H1 (cell line): Measurements from ENCODE around the gene ALLC. TPM values are rescaled to one million over a fixed set of nuclear protein-coding genes. Genes with fewer than 3 reads are reported as not detected.

Source experiments
- CTCF ChIA-PET: fragments of 300-600 bp; sonication (Branson Sonifier 250); formaldehyde crosslinking; loops from one replicate; lab custom pipeline; 2021; ENCODE audit not compliant: partially characterized antibody; lab: Charles Lee
- POLR2A ChIA-PET: fragments of 300-600 bp; sonication (Branson Sonifier 250); formaldehyde crosslinking; loops from one replicate; lab custom pipeline; 2021; ENCODE audit warnings: inconsistent platforms; ENCODE audit not compliant: partially characterized antibody; lab: Charles Lee
- DNase-seq, 2 experiments: peaks; one replicate each; pipeline versions ENCODE4 v3.0.0 to v3.0.0-alpha.2; 2010 to 2022; ENCODE audit warnings: low spot score in 2 of 2, low read depth in 1 of 2, mixed read lengths in 1 of 2
- FAIRE-seq: peaks from 2 replicates; lab custom pipeline; 2011; peaks lifted over from hg19 to GRCh38; lab: Jason Lieb, UNC
- H2AFZ ChIP-seq: 2 replicates; pipeline ENCODE4 v1.8.1; 2012; ENCODE audit warnings: low read length, inconsistent platforms
- H2AK5ac ChIP-seq: 2 replicates; pipeline ENCODE4 v1.6.1; 2013; ENCODE audit warnings: low read depth, low read length
- H2BK120ac ChIP-seq: replicated peaks from 2 replicates; pipeline ENCODE3; 2013; ENCODE audit warnings: low read depth, low read length, inconsistent platforms
- H2BK12ac ChIP-seq: 2 replicates; pipeline ENCODE4 v1.6.1; 2013; ENCODE audit warnings: low read depth, low read length
- H2BK15ac ChIP-seq: 2 replicates; pipeline ENCODE4 v1.6.1; 2013; ENCODE audit warnings: low read length
- H2BK20ac ChIP-seq: 2 replicates; pipeline ENCODE4 v1.6.1; 2013; ENCODE audit warnings: low read length
- H2BK5ac ChIP-seq: 2 replicates; pipeline ENCODE4 v1.6.1; 2013; ENCODE audit warnings: low read depth, low read length
- H3K14ac ChIP-seq: 2 replicates; pipeline ENCODE4 v1.6.1; 2013; ENCODE audit warnings: inconsistent platforms; ENCODE audit not compliant: insufficient read length
- H3K18ac ChIP-seq: 2 replicates; pipeline ENCODE4 v1.6.1; 2013; ENCODE audit warnings: low read length; ENCODE audit errors: extremely low read depth
- H3K23ac ChIP-seq: 2 replicates; pipeline ENCODE4 v1.6.1; 2013; ENCODE audit warnings: inconsistent platforms; ENCODE audit not compliant: insufficient read length
- H3K23me2 ChIP-seq: 2 replicates; pipeline ENCODE4 v1.6.1; 2013; ENCODE audit warnings: low read depth, low read length
- H3K27ac ChIP-seq: 2 replicates; pipeline ENCODE4 v1.6.1; 2011; ENCODE audit warnings: low read depth, low read length, inconsistent platforms
- H3K27me3 ChIP-seq, 4 experiments: replicated peaks in 1 of 4; 1 replicate in 1 of 4; 2 replicates in 3 of 4; pipeline versions ENCODE4 v1.6.1 to v1.8.1; 2011 to 2013; ENCODE audit warnings: low read length in 3 of 4, mild to moderate bottlenecking in 3 of 4, inconsistent platforms in 2 of 4, mixed read lengths in 2 of 4, moderate library complexity in 1 of 4; ENCODE audit not compliant: control insufficient read depth in 3 of 4, insufficient read depth in 3 of 4; ENCODE audit errors: extremely low read depth in 1 of 4
- H3K36me3 ChIP-seq, 4 experiments: 2 replicates each; pipeline versions ENCODE4 v1.6.1 to v1.8.1; 2011 to 2013; ENCODE audit warnings: mild to moderate bottlenecking in 4 of 4, low read length in 3 of 4, moderate library complexity in 2 of 4, control low read depth in 1 of 4, inconsistent platforms in 1 of 4; ENCODE audit not compliant: insufficient read depth in 4 of 4, control insufficient read depth in 2 of 4
- H3K4ac ChIP-seq: replicated peaks from 2 replicates; pipeline ENCODE3; 2013; ENCODE audit warnings: low read length, low read depth, mixed read lengths, inconsistent platforms; ENCODE audit not compliant: insufficient read length
- H3K4me1 ChIP-seq, 4 experiments: replicated peaks in 1 of 4; 1 replicate in 1 of 4; 2 replicates in 3 of 4; pipeline versions ENCODE4 v1.6.1 to v1.8.1; 2011 to 2013; ENCODE audit warnings: low read length in 3 of 4, inconsistent platforms in 2 of 4, mixed read lengths in 1 of 4; ENCODE audit not compliant: insufficient read depth in 4 of 4, control insufficient read depth in 3 of 4
- H3K4me2 ChIP-seq, 2 experiments: 2 replicates each; pipeline versions ENCODE4 v1.6.1 to v1.8.1; 2011 to 2013; ENCODE audit warnings: low read depth in 2 of 2, low read length in 2 of 2, control low read depth in 1 of 2, inconsistent platforms in 1 of 2, mild to moderate bottlenecking in 1 of 2; ENCODE audit not compliant: insufficient read depth in 1 of 2
- H3K4me3 ChIP-seq, 4 experiments: fragments of 200-600, 300-600 bp in 1 of 4; sonication (generic), shearing (Covaris generic), sonication (Bioruptor Twin) in 1 of 4; 2 replicates each; pipeline versions ENCODE4 v1.5.1 to v1.8.1; 2011 to 2016; ENCODE audit warnings: low read length in 4 of 4, low read depth in 3 of 4, control low read depth in 2 of 4, inconsistent platforms in 2 of 4, mild to moderate bottlenecking in 2 of 4, mixed read lengths in 1 of 4, moderate library complexity in 1 of 4; ENCODE audit not compliant: insufficient read depth in 2 of 4; ENCODE audit errors: extremely low read depth in 1 of 4
- H3K56ac ChIP-seq: replicated peaks from 2 replicates; pipeline ENCODE3; 2013; ENCODE audit warnings: low read depth, mild to moderate bottlenecking, mixed read lengths, low read length, inconsistent platforms; ENCODE audit not compliant: insufficient read length
- H3K79me1 ChIP-seq: 2 replicates; pipeline ENCODE4 v1.6.1; 2013; ENCODE audit warnings: low read depth, low read length, control low read depth
- H3K79me2 ChIP-seq, 2 experiments: 2 replicates each; pipeline versions ENCODE4 v1.6.1 to v1.8.1; 2012 to 2013; ENCODE audit warnings: low read length in 2 of 2, mild to moderate bottlenecking in 2 of 2, inconsistent platforms in 1 of 2; ENCODE audit not compliant: insufficient read depth in 2 of 2, control insufficient read depth in 1 of 2
- H3K9ac ChIP-seq, 4 experiments: replicated peaks in 1 of 4; 1 replicate in 1 of 4; 2 replicates in 3 of 4; pipeline versions ENCODE4 v1.6.1 to v1.8.1; 2011 to 2013; ENCODE audit warnings: low read depth in 3 of 4, low read length in 3 of 4, control low read depth in 2 of 4, mild to moderate bottlenecking in 2 of 4, moderate library complexity in 2 of 4, inconsistent platforms in 1 of 4; ENCODE audit errors: extremely low read depth in 1 of 4
- H3K9me3 ChIP-seq, 2 experiments: 2 replicates each; pipeline versions ENCODE4 v1.6.1 to v1.8.1; 2012 to 2013; ENCODE audit warnings: mild to moderate bottlenecking in 2 of 2, moderate library complexity in 2 of 2, control low read depth in 1 of 2, inconsistent platforms in 1 of 2, low read depth in 1 of 2, low read length in 1 of 2, mixed read lengths in 1 of 2; ENCODE audit not compliant: insufficient read depth in 2 of 2
- H4K20me1 ChIP-seq, 2 experiments: replicated peaks in 1 of 2; 2 replicates each; pipeline versions ENCODE3 to v1.8.1; 2011 to 2013; ENCODE audit warnings: inconsistent platforms in 2 of 2, low read length in 2 of 2, mild to moderate bottlenecking in 1 of 2; ENCODE audit not compliant: insufficient read depth in 2 of 2, control insufficient read depth in 1 of 2
- H4K5ac ChIP-seq: 2 replicates; pipeline ENCODE4 v1.6.1; 2013; ENCODE audit warnings: low read length, low read depth, mixed read lengths, inconsistent platforms; ENCODE audit not compliant: insufficient read length
- H4K8ac ChIP-seq: 2 replicates; pipeline ENCODE4 v1.8.0; 2013; ENCODE audit warnings: mild to moderate bottlenecking, moderate library complexity, low read length, inconsistent platforms; ENCODE audit not compliant: insufficient read depth; ENCODE audit errors: extremely low read depth
- H4K91ac ChIP-seq: replicated peaks from 2 replicates; pipeline ENCODE3; 2013; ENCODE audit warnings: low read length, mixed read lengths, inconsistent platforms; ENCODE audit not compliant: insufficient read length
- HDAC6 ChIP-seq: IDR thresholded peaks from one replicate; pipeline ENCODE4 v1.7.1; 2012; ENCODE audit warnings: low read depth, mild to moderate bottlenecking, inconsistent platforms, low read length, moderate library complexity
- MAFK ChIP-seq: IDR thresholded peaks from 2 replicates; pipeline ENCODE4 v1.6.1; 2012; ENCODE audit warnings: low read depth, mild to moderate bottlenecking, improper control_type of control experiment, low read length
- TAF1 ChIP-seq: IDR thresholded peaks from 2 replicates; pipeline ENCODE4 v1.6.1; 2011; ENCODE audit warnings: mild to moderate bottlenecking, low read depth, low read length
- TAF7 ChIP-seq: optimal IDR thresholded peaks from 2 replicates; pipeline ENCODE3; 2011; ENCODE audit warnings: low read depth, mild to moderate bottlenecking, inconsistent platforms, low read length, moderate library complexity, borderline replicate concordance
- WGBS, 2 experiments: shearing (Covaris generic) in 1 of 2; methylation state at CpG; one replicate each; pipeline versions ENCODE4 v1.1.6 to v1.1.7; 2013 to 2015; ENCODE audit warnings: low lambda C conversion rate in 2 of 2, mixed read lengths in 2 of 2, inconsistent platforms in 1 of 2, low coverage in 1 of 2, missing lambda C conversion rate in 1 of 2; ENCODE audit not compliant: insufficient replicate concordance in 2 of 2, insufficient coverage in 1 of 2, insufficient read length in 1 of 2; ENCODE audit errors: extremely low coverage in 1 of 2, missing lambda C conversion rate in 1 of 2; 5-methylcytosine and 5-hydroxymethylcytosine counted together
- polyA plus RNA-seq, 7 experiments: library from polyadenylated mRNA; depleted of rRNA in 3 of 7; stranded (reverse) in 5 of 7; unstranded in 2 of 7; fragments of >200 nt in 5 of 7; fragments of 200-250 nt in 2 of 7; gene quantifications; 1 replicate in 5 of 7; 2 replicates in 1 of 7; 4 replicates in 1 of 7; pipeline versions ENCODE4 v1.2.1 to v1.2.3, GENCODE V29; 2011 to 2013; ENCODE audit warnings: missing spikeins in 2 of 7, mixed read lengths in 2 of 7
- total RNA-seq: library from RNA; stranded (reverse); fragmentation: NEBNext Ultra II Directional; extraction: Animal tissue kit (Norgen Biotek cat#: 25700); gene quantifications from 2 replicates; pipeline ENCODE4 v1.2.1, GENCODE V29; 2021

Gene ALLC
- total and polyA plus RNA-seq, 2 of the 8 experiments (the other 6 are each of a cell fraction or from before 2014, with no cell fraction given) = not detected

- H2BK20ac ChIP-seq = no peak overlapping the region
- H3K79me1 ChIP-seq = no peaks in the 10 kb centered on the region; the same call in 1 of the 2 replicates
- H3K23me2 ChIP-seq = peaks cover 7% of the 10 kb centered on the region; the same call in 1 of the 2 replicates
- H3K4me3 ChIP-seq = no peak overlapping the region
- H3K79me2 ChIP-seq = no peaks in the 10 kb centered on the region
- H3K4ac ChIP-seq = no peak overlapping the region
- H4K91ac ChIP-seq = peak overlapping the region; percentile 66
- H2AK5ac ChIP-seq = no peak overlapping the region
- H3K4me1 ChIP-seq = peaks cover 0 to 14% (median 8%) of the 10 kb centered on the region in 4 experiments; a peak in 6 of 7 replicates
- H3K56ac ChIP-seq = no peak overlapping the region
- ChIA-PET CTCF (no interaction called here), POLR2A (no interaction called here)
- no peak overlapping the region for H2BK12ac ChIP-seq
- no peaks in the 10 kb centered on the region for H3K9me3 ChIP-seq
- H3K4me2 ChIP-seq = no peak overlapping the region
- no peak overlapping the region for H2BK120ac ChIP-seq
- H2BK5ac ChIP-seq = no peak overlapping the region
- DNase-seq (no peak), FAIRE-seq (no peak)
- H4K20me1 ChIP-seq = no peaks in the 10 kb centered on the region
- WGBS, 2 experiments = 90% methylated on average over 14 of the region's 14 CpGs; no CpG with 5 or more reads in 1 of the 2 experiments
- H3K14ac ChIP-seq = no peak overlapping the region
- H3K9ac ChIP-seq = no peak overlapping the region
- TF ChIP-seq TAF1 (no peak), TAF7 (no peak), HDAC6 (no peak), MAFK (no peak)
- H4K8ac ChIP-seq = peak overlapping the region; percentile 37; the same call in 1 of the 2 replicates
- H3K36me3 ChIP-seq = no peaks in the 10 kb centered on the region
- H3K18ac ChIP-seq = no peak overlapping the region
- H3K23ac ChIP-seq = no peak overlapping the region
- no peak overlapping the region for H3K27ac ChIP-seq
- no peak overlapping the region for H2AFZ ChIP-seq
- H4K5ac ChIP-seq = no peak overlapping the region
- H3K27me3 ChIP-seq = no peaks in the 10 kb centered on the region
- H2BK15ac ChIP-seq = no peak overlapping the region
Measured at GRCh38 chr2:3647831-3648651, 10.0 kb upstream of the ALLC start.
